ENCODE results near the gene POLR3K.

Gene POLR3K

DNA sequence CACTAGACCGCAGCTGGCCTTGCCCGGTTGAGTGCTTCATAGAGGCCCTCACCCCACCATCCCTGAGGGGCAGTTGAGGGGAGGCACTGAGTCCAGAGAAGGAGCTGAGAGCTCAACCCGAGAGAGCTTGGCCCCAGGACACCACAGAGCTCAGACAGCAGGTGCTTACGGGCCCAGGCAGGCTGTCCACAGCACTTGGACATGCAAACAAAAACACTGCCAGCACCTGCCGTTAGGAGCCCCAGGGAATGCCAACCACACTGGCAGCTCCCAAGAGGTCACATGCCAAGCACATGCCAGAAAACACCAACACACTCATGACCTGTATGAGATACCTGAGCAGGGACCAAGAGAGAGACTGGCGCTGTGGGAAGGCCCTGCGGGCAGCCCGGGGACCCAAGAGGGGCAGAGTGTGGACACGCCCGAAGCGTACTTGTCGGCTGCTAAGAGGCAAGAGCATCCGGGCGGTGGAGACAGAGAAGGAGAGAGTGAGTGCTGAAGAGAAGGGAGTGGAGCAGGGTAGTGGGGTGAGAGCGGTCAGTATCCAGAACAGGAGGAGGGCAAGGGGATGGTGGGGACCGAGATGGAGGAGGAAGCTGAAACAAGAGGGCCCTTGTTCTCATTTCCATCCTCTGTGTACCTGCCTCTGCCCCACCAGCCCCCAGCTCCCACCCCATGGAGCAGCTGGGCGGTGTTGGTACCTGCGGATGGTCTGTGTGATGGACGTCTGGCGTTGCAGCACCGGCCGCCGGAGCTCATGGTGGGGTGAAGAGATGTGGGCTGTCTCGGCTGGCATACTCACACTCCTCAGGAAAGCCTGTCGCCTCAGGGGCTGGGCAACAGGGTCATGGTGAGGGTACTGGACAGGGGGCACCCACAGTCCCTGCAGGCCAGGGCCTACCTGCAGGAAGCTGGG, 10.8 kb upstream of the POLR3K start:
- CTCF ChIA-PET: interaction anchor here (0.6 to 9.2 kb wide), 4 partner anchors 11 to 44 kb away, joined by 3 to 130 read pairs (median 5); no protein-coding TSS in a partner anchor
- no peak for TF ChIP-seq SP1 (IDR thresholded peaks at IDR 0.05)
- no peak for TF ChIP-seq NFRKB (IDR thresholded peaks at IDR 0.05)
- DNase-seq (ENCODE audit: extremely low spot score): no peak
- POLR2A ChIA-PET: interaction anchor here (1.0 to 8.3 kb wide), 4 partner anchors 11 to 32 kb away, joined by 3 to 31 read pairs (median 4); partner anchors contain the start of genes POLR3K and SNRNP25

DNA sequence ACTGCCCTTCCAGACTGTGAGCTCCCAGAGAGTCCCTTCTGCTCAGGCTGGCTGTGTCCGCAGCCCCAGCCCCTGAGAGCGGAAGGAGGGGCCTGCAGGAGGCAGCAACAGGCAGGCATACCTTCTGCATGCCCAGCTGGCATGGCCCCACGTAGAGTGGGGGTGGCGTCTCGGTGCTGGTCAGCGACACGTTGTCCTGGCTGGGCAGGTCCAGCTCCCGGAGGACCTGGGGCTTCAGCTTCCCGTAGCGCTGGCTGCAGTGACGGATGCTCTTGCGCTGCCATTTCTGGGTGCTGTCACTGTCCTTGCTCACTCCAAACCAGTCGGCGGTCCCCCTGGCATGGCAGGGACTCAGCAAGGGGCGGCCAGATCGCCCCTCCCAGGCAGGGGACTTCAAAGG, 10.1 kb upstream of the POLR3K start:
- no peak for DNase-seq (ENCODE audit: extremely low spot score)
- TF ChIP-seq TARDBP (IDR thresholded peaks at IDR 0.05): no peak
- TF ChIP-seq HDGF (IDR thresholded peaks at IDR 0.05; ENCODE audit: borderline replicate concordance): no peak
- no peak for TF ChIP-seq ARNT (IDR thresholded peaks at IDR 0.05)
- no peak for TF ChIP-seq SUZ12 (IDR thresholded peaks at IDR 0.05)
- no peak for TF ChIP-seq FOXK2 (IDR thresholded peaks at IDR 0.05)
- no peak for TF ChIP-seq SP1 (IDR thresholded peaks at IDR 0.05)
- no peak for TF ChIP-seq CTBP1 (IDR thresholded peaks at IDR 0.05; ENCODE audit: borderline replicate concordance)
- TF ChIP-seq FOXA1 (IDR thresholded peaks at IDR 0.05): no peak
- TF ChIP-seq, protein P1, sequence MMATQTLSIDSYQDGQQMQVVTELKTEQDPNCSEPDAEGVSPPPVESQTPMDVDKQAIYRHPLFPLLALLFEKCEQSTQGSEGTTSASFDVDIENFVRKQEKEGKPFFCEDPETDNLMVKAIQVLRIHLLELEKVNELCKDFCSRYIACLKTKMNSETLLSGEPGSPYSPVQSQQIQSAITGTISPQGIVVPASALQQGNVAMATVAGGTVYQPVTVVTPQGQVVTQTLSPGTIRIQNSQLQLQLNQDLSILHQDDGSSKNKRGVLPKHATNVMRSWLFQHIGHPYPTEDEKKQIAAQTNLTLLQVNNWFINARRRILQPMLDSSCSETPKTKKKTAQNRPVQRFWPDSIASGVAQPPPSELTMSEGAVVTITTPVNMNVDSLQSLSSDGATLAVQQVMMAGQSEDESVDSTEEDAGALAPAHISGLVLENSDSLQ (IDR thresholded peaks at IDR 0.05): no peak
- no peak for TF ChIP-seq NFRKB (IDR thresholded peaks at IDR 0.05)
- no peak for TF ChIP-seq BHLHE40 (IDR thresholded peaks at IDR 0.05; ENCODE audit: borderline replicate concordance)
- TF ChIP-seq ELF4 (IDR thresholded peaks at IDR 0.05): no peak
- TF ChIP-seq LEF1 (IDR thresholded peaks at IDR 0.05; ENCODE audit: borderline replicate concordance): no peak
- TF ChIP-seq L3MBTL2 (conservative IDR thresholded peaks at IDR 0.05): no peak
- TF ChIP-seq FOXM1 (IDR thresholded peaks at IDR 0.05; ENCODE audit: borderline replicate concordance): no peak
- TF ChIP-seq ZNF384 (IDR thresholded peaks at IDR 0.05): no peak
- ChIA-PET CTCF (interaction anchor here (1.0 to 1.6 kb wide), 2 partner anchors 12 to 34 kb away, joined by 3 to 7 read pairs; no protein-coding TSS in a partner anchor), POLR2A (interaction anchor here (0.8 to 8.3 kb wide), 3 partner anchors 9 to 33 kb away, joined by 4 to 31 read pairs (median 4); partner anchors contain the start of genes POLR3K, RHBDF1 and SNRNP25)

GRCh38 chr16:62968-63391, 9.6 kb upstream of the POLR3K start:
- ChIA-PET POLR2A (interaction anchor here (0.8 to 8.3 kb wide), 2 partner anchors 9 to 10 kb away, joined by 4 to 31 read pairs; partner anchors contain the start of genes POLR3K, RHBDF1 and SNRNP25), CTCF (interaction anchor here (0.6 to 1.6 kb wide), 4 partner anchors 8 to 34 kb away, joined by 3 to 7 read pairs (median 4); partner anchors contain the start of genes POLR3K and SNRNP25)
- TF ChIP-seq FOXA1 (IDR thresholded peaks at IDR 0.05): no peak
- TF ChIP-seq FOXM1 (IDR thresholded peaks at IDR 0.05; ENCODE audit: borderline replicate concordance): no peak
- no peak for TF ChIP-seq TARDBP (IDR thresholded peaks at IDR 0.05)
- TF ChIP-seq LEF1 (IDR thresholded peaks at IDR 0.05; ENCODE audit: borderline replicate concordance): no peak
- no peak for TF ChIP-seq HDGF (IDR thresholded peaks at IDR 0.05; ENCODE audit: borderline replicate concordance)
- TF ChIP-seq ELF4 (IDR thresholded peaks at IDR 0.05): no peak
- TF ChIP-seq, protein P1 (IDR thresholded peaks at IDR 0.05): no peak
- no peak for TF ChIP-seq SUZ12 (IDR thresholded peaks at IDR 0.05)
- no peak for TF ChIP-seq SP1 (IDR thresholded peaks at IDR 0.05)
- TF ChIP-seq NFRKB (IDR thresholded peaks at IDR 0.05): no peak
- TF ChIP-seq CTBP1 (IDR thresholded peaks at IDR 0.05; ENCODE audit: borderline replicate concordance): no peak
- no peak for TF ChIP-seq ARNT (IDR thresholded peaks at IDR 0.05)
- TF ChIP-seq L3MBTL2 (conservative IDR thresholded peaks at IDR 0.05): no peak
- DNase-seq (ENCODE audit: extremely low spot score): no peak

- POLR2A ChIA-PET: interaction anchor here (8.3 kb wide), 1 partner anchor 9 kb away, joined by 31 read pairs; the partner anchor contains the start of genes POLR3K and SNRNP25
- DNase-seq (ENCODE audit: extremely low spot score): no peak
- CTCF ChIA-PET: interaction anchor here (0.6 to 1.0 kb wide), 3 partner anchors 9 to 35 kb away, joined by 3 to 5 read pairs (median 3); partner anchors contain the start of genes POLR3K and SNRNP25
- TF ChIP-seq SP1 (IDR thresholded peaks at IDR 0.05) (no peak), FOXA1 (IDR thresholded peaks at IDR 0.05) (no peak), ELF4 (IDR thresholded peaks at IDR 0.05) (no peak), FOXM1 (IDR thresholded peaks at IDR 0.05; ENCODE audit: borderline replicate concordance) (no peak), CTBP1 (IDR thresholded peaks at IDR 0.05; ENCODE audit: borderline replicate concordance) (no peak), NFRKB (IDR thresholded peaks at IDR 0.05) (no peak), ZNF384 (IDR thresholded peaks at IDR 0.05) (no peak), LEF1 (IDR thresholded peaks at IDR 0.05; ENCODE audit: borderline replicate concordance) (no peak), TARDBP (IDR thresholded peaks at IDR 0.05) (no peak), ARNT (IDR thresholded peaks at IDR 0.05) (no peak), HDGF (IDR thresholded peaks at IDR 0.05; ENCODE audit: borderline replicate concordance) (no peak), BHLHE40 (IDR thresholded peaks at IDR 0.05; ENCODE audit: borderline replicate concordance) (no peak), FOXK2 (IDR thresholded peaks at IDR 0.05) (no peak), SUZ12 (IDR thresholded peaks at IDR 0.05) (no peak), L3MBTL2 (conservative IDR thresholded peaks at IDR 0.05) (no peak)
- TF ChIP-seq, protein P1 (IDR thresholded peaks at IDR 0.05): no peak
These were observed 9.0 kb upstream of the POLR3K start for GRCh38 chr16:62283-62967.

GRCh38 chr16:61879-62281, 8.5 kb upstream of the POLR3K start:
- no peak for DNase-seq (ENCODE audit: extremely low spot score)
- ChIA-PET POLR2A (interaction anchor here (8.3 kb wide), 1 partner anchor 8 kb away, joined by 31 read pairs; the partner anchor contains the start of genes POLR3K and SNRNP25), CTCF (interaction anchor here (0.8 to 1.0 kb wide), 2 partner anchors 8 to 35 kb away, joined by 3 to 5 read pairs; partner anchors contain the start of genes POLR3K and SNRNP25)
- TF ChIP-seq, protein P1 (IDR thresholded peaks at IDR 0.05): no peak
- no peak for TF ChIP-seq FOXM1 (IDR thresholded peaks at IDR 0.05; ENCODE audit: borderline replicate concordance)
- TF ChIP-seq SUZ12 (IDR thresholded peaks at IDR 0.05): no peak
- no peak for TF ChIP-seq FOXK2 (IDR thresholded peaks at IDR 0.05)
- no peak for TF ChIP-seq BHLHE40 (IDR thresholded peaks at IDR 0.05; ENCODE audit: borderline replicate concordance)
- no peak for TF ChIP-seq CTBP1 (IDR thresholded peaks at IDR 0.05; ENCODE audit: borderline replicate concordance)
- TF ChIP-seq FOXA1 (IDR thresholded peaks at IDR 0.05): no peak
- no peak for TF ChIP-seq ARNT (IDR thresholded peaks at IDR 0.05)
- TF ChIP-seq TARDBP (IDR thresholded peaks at IDR 0.05): no peak
- no peak for TF ChIP-seq NFRKB (IDR thresholded peaks at IDR 0.05)
- TF ChIP-seq LEF1 (IDR thresholded peaks at IDR 0.05; ENCODE audit: borderline replicate concordance): no peak
- TF ChIP-seq HDGF (IDR thresholded peaks at IDR 0.05; ENCODE audit: borderline replicate concordance): no peak
- TF ChIP-seq ZNF384 (IDR thresholded peaks at IDR 0.05): no peak
